Panc1 (cell line): Measurements from ENCODE around the gene SEMA4A.

ENCODE experiments used
- CTCF ChIP-seq: fragments of 450-650 bp; IDR thresholded peaks from 2 replicates; pipeline ENCODE4 v1.5.1; 2017; ENCODE audit warnings: mild to moderate bottlenecking
- POLR2AphosphoS5 ChIP-seq: IDR thresholded peaks from 2 replicates; pipeline ENCODE4 v1.6.1; 2012; ENCODE audit warnings: mild to moderate bottlenecking, low read depth, low read length, moderate library complexity
- SIN3A ChIP-seq: IDR thresholded peaks from 2 replicates; pipeline ENCODE4 v1.6.1; 2012; ENCODE audit warnings: low read depth, mild to moderate bottlenecking, low read length, moderate library complexity, borderline replicate concordance; ENCODE audit not compliant: insufficient read depth
- TF ChIP-seq, protein P1 (sequence below), 2 experiments: IDR thresholded peaks; 2 replicates each; pipeline ENCODE4 v1.6.1; 2011 to 2012; ENCODE audit warnings: low read depth in 2 of 2, control low read depth in 1 of 2, low read length in 1 of 2, mild to moderate bottlenecking in 1 of 2, moderate library complexity in 1 of 2; ENCODE audit not compliant: insufficient read depth in 1 of 2

- TF ChIP-seq CTCF (no peak), POLR2AphosphoS5 (no peak), SIN3A (no peak)
- TF ChIP-seq, protein P1, sequence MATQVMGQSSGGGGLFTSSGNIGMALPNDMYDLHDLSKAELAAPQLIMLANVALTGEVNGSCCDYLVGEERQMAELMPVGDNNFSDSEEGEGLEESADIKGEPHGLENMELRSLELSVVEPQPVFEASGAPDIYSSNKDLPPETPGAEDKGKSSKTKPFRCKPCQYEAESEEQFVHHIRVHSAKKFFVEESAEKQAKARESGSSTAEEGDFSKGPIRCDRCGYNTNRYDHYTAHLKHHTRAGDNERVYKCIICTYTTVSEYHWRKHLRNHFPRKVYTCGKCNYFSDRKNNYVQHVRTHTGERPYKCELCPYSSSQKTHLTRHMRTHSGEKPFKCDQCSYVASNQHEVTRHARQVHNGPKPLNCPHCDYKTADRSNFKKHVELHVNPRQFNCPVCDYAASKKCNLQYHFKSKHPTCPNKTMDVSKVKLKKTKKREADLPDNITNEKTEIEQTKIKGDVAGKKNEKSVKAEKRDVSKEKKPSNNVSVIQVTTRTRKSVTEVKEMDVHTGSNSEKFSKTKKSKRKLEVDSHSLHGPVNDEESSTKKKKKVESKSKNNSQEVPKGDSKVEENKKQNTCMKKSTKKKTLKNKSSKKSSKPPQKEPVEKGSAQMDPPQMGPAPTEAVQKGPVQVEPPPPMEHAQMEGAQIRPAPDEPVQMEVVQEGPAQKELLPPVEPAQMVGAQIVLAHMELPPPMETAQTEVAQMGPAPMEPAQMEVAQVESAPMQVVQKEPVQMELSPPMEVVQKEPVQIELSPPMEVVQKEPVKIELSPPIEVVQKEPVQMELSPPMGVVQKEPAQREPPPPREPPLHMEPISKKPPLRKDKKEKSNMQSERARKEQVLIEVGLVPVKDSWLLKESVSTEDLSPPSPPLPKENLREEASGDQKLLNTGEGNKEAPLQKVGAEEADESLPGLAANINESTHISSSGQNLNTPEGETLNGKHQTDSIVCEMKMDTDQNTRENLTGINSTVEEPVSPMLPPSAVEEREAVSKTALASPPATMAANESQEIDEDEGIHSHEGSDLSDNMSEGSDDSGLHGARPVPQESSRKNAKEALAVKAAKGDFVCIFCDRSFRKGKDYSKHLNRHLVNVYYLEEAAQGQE (IDR thresholded peaks at IDR 0.05; ENCODE audit: insufficient read depth in 1 of 2, low read depth in 2 of 2, low read length in 1 of 2): no peak
These were observed 33.7 kb upstream of the SEMA4A start for GRCh38 chr1:156119503-156120209.
